ENCODE results near the gene LHFPL6. TPM values are rescaled to one million over a fixed set of nuclear protein-coding genes. Genes with fewer than 3 reads are reported as not detected.

The LHFPL6 gene
- total RNA-seq, 1 donor from 2014 or later = 5.3 TPM

GRCh38 chr13:39371706-39372105 lies 231.3 kb downstream of the LHFPL6 start:
- FAIRE-seq (no peak), DNase-seq (ENCODE audit: low read depth) (no peak)
- no peaks in the 10 kb centered on the region for H3K27me3 ChIP-seq (ENCODE audit: control insufficient read depth, insufficient read depth, low read length)
- H3K4me3 ChIP-seq (ENCODE audit: low read depth, low read length) = no peak overlapping the region
- TF ChIP-seq CTCF (IDR thresholded peaks at IDR 0.05; ENCODE audit: insufficient read depth, low read length, severe bottlenecking) = no peak
- no peaks in the 10 kb centered on the region for H3K36me3 ChIP-seq (ENCODE audit: control insufficient read depth, insufficient read depth, low read length)

- peak; percentile 79 for DNase-seq (ENCODE audit: low read depth)
- H3K4me3 ChIP-seq (ENCODE audit: low read depth, low read length) = no peak overlapping the region
- FAIRE-seq = no peak
- H3K36me3 ChIP-seq (ENCODE audit: control insufficient read depth, insufficient read depth, low read length) = no peaks in the 10 kb centered on the region
- TF ChIP-seq CTCF (IDR thresholded peaks at IDR 0.05; ENCODE audit: insufficient read depth, low read length, severe bottlenecking) = no peak
- no peaks in the 10 kb centered on the region for H3K27me3 ChIP-seq (ENCODE audit: control insufficient read depth, insufficient read depth, low read length)
These were observed 232.4 kb downstream of the LHFPL6 start for GRCh38 chr13:39370554-39370953.

GRCh38 chr13:39370048-39370447 lies 232.9 kb downstream of the LHFPL6 start:
- Histone ChIP-seq H3K27me3 (ENCODE audit: control insufficient read depth, insufficient read depth, low read length) (no peaks in the 10 kb centered on the region), H3K4me3 (ENCODE audit: low read depth, low read length) (no peak overlapping the region), H3K36me3 (ENCODE audit: control insufficient read depth, insufficient read depth, low read length) (no peaks in the 10 kb centered on the region)
- FAIRE-seq = no peak
- DNase-seq (ENCODE audit: low read depth) = no peak
- no peak for TF ChIP-seq CTCF (IDR thresholded peaks at IDR 0.05; ENCODE audit: insufficient read depth, low read length, severe bottlenecking)

- H3K27me3 ChIP-seq (ENCODE audit: control insufficient read depth, insufficient read depth, low read length) = no peaks in the 10 kb centered on the region
- no peaks in the 10 kb centered on the region for H3K36me3 ChIP-seq (ENCODE audit: control insufficient read depth, insufficient read depth, low read length)
- FAIRE-seq = no peak
- no peak overlapping the region for H3K4me3 ChIP-seq (ENCODE audit: low read depth, low read length)
- DNase-seq (ENCODE audit: low read depth) = no peak
- no peak for TF ChIP-seq CTCF (IDR thresholded peaks at IDR 0.05; ENCODE audit: insufficient read depth, low read length, severe bottlenecking)
These were observed 233.7 kb downstream of the LHFPL6 start for GRCh38 chr13:39369161-39369890.

- FAIRE-seq = no peak
These were observed 237.1 kb downstream of the LHFPL6 start for GRCh38 chr13:39365879-39366278.

More at GRCh38 chr13:39365879-39366278, 237.1 kb downstream of the LHFPL6 start:
- no peak for TF ChIP-seq CTCF (IDR thresholded peaks at IDR 0.05; ENCODE audit: insufficient read depth, low read length, severe bottlenecking)
- H3K27me3 ChIP-seq (ENCODE audit: control insufficient read depth, insufficient read depth, low read length) = no peaks in the 10 kb centered on the region
- DNase-seq (ENCODE audit: low read depth) = no peak
- no peaks in the 10 kb centered on the region for H3K36me3 ChIP-seq (ENCODE audit: control insufficient read depth, insufficient read depth, low read length)
- no peak overlapping the region for H3K4me3 ChIP-seq (ENCODE audit: low read depth, low read length)
